CD4-positive, alpha-beta T cell (primary cell): Measurements from ENCODE around the gene GRIN1. TPM values are rescaled to one million over a fixed set of nuclear protein-coding genes. Genes with fewer than 3 reads are reported as not detected.

Experiments used
- ATAC-seq: fragments of 200-7000 bp; cut with Tn5 transposase; one replicate; pipeline ENCODE4 v1.10.0; 2022; ENCODE audit warnings: mild to moderate bottlenecking; ENCODE audit not compliant: poor library complexity
- CTCF ChIA-PET: fragments of 350-600 bp; sonication (Branson Sonifier 250); formaldehyde crosslinking; loops from one replicate; lab custom pipeline; 2021; ENCODE audit warnings: antibody characterized with exemption, inconsistent platforms; lab: Charles Lee
- POLR2A ChIA-PET: fragments of 350-600 bp; sonication (Branson Sonifier 250); formaldehyde crosslinking; loops from one replicate; lab custom pipeline; 2021; ENCODE audit warnings: antibody characterized with exemption, inconsistent platforms; lab: Charles Lee
- DNase-seq, 14 experiments: peaks; one replicate each; pipeline ENCODE4 v3.0.0-alpha.2; 2013 to 2020; ENCODE audit warnings: mixed read lengths in 2 of 14
- H3K27ac ChIP-seq, 2 donors: one replicate each; pipeline versions ENCODE4 v1.5.1 to v1.7.0; 2013; ENCODE audit warnings: low read length in 2 of 2, low read depth in 1 of 2, mild to moderate bottlenecking in 1 of 2
- H3K27me3 ChIP-seq, 2 experiments: 1 replicate in 1 of 2; 2 replicates in 1 of 2; pipeline versions ENCODE4 v1.6.1 to v1.7.0; 2013; ENCODE audit warnings: low read length in 2 of 2, control low read depth in 1 of 2, mild to moderate bottlenecking in 1 of 2, moderate library complexity in 1 of 2; ENCODE audit not compliant: insufficient read depth in 2 of 2, control insufficient read depth in 1 of 2
- H3K36me3 ChIP-seq: one replicate; pipeline ENCODE4 v1.6.1; 2013; ENCODE audit warnings: low read length, control low read depth; ENCODE audit not compliant: insufficient read depth
- H3K4me1 ChIP-seq: one replicate; pipeline ENCODE4 v1.6.1; 2013; ENCODE audit warnings: low read length, control low read depth; ENCODE audit not compliant: insufficient read depth
- H3K4me3 ChIP-seq: one replicate; pipeline ENCODE4 v1.5.1; 2013; ENCODE audit warnings: mild to moderate bottlenecking, low read length, moderate library complexity
- H3K9me3 ChIP-seq, 2 experiments: 1 replicate in 1 of 2; 2 replicates in 1 of 2; pipeline versions ENCODE4 v1.6.1 to v1.7.0; 2013; ENCODE audit warnings: low read length in 2 of 2, mild to moderate bottlenecking in 2 of 2, control low read depth in 1 of 2, moderate library complexity in 1 of 2; ENCODE audit not compliant: control insufficient read depth in 1 of 2, insufficient read depth in 1 of 2
- H3K27ac Mint-ChIP-seq: one replicate; pipeline ENCODE4 v1.8.0; 2020; ENCODE audit warnings: mixed read lengths
- H3K27me3 Mint-ChIP-seq: one replicate; pipeline ENCODE4 v1.8.0; 2021; ENCODE audit warnings: mixed read lengths
- H3K36me3 Mint-ChIP-seq: one replicate; pipeline ENCODE4 v1.8.0; 2021; ENCODE audit warnings: low read depth, mixed read lengths
- H3K4me1 Mint-ChIP-seq: one replicate; pipeline ENCODE4 v1.8.0; 2021; ENCODE audit warnings: low read depth, mixed read lengths
- H3K4me3 Mint-ChIP-seq: one replicate; pipeline ENCODE4 v1.8.0; 2020; ENCODE audit warnings: mild to moderate bottlenecking, mixed read lengths
- H3K9me3 Mint-ChIP-seq: one replicate; pipeline ENCODE4 v1.8.0; 2020; ENCODE audit warnings: mixed read lengths
- CTCF ChIP-seq: fragments of 200-600 bp; IDR thresholded peaks from one replicate; pipeline ENCODE4 v1.8.0; 2022; ENCODE audit warnings: antibody characterized with exemption, mild to moderate bottlenecking
- intact Hi-C, 2 experiments: fragments of 100-400 bp; cut with DNase I in 1 of 2; cut with micrococcal nuclease in 1 of 2; formaldehyde crosslinking; loops; one replicate each; pipeline versions ENCODE4 v1.15.1 to v1.9.0; 2023 to 2025; cut with DNase I, micrococcal nuclease
- total RNA-seq, 174 experiments: library from RNA in 2 of 174; stranded (reverse) in 2 of 174; gene quantifications; one replicate each; pipeline ENCODE4 v1.2.3 and lab custom pipeline; 2021 to 2026

GRIN1 gene
- total RNA-seq, 2 experiments from 2014 or later, result not detected

- intact Hi-C loops, result no loop called here
- DNase-seq (no peak), ATAC-seq (no peak)
- Histone ChIP-seq H3K4me3 (no peak overlapping the region), H3K27me3 (peaks cover 66 to 85% of the 10 kb centered on the region in 2 experiments), H3K4me1 (peaks cover 12% of the 10 kb centered on the region), H3K9me3 (peaks cover 0 to 43% of the 10 kb centered on the region in 2 experiments), H3K27ac (no peak overlapping the region), H3K36me3 (no peaks in the 10 kb centered on the region)
- no peak overlapping the region for H3K4me3 Mint-ChIP-seq
- no peak for TF ChIP-seq CTCF
- no peaks in the 10 kb centered on the region for H3K4me1 Mint-ChIP-seq
- no peak overlapping the region for H3K27ac Mint-ChIP-seq
- H3K36me3 Mint-ChIP-seq, result no peaks in the 10 kb centered on the region
- ChIA-PET POLR2A (no interaction called here), CTCF (no interaction called here)
- H3K9me3 Mint-ChIP-seq, result no peaks in the 10 kb centered on the region
- peaks cover 50% of the 10 kb centered on the region for H3K27me3 Mint-ChIP-seq
These were observed 28.4 kb downstream of the GRIN1 start for GRCh38 chr9:137167277-137167746.

GRCh38 chr9:137167747-137168572 is 29.0 kb downstream of the GRIN1 start:
- no peak for DNase-seq
- peak; percentile 24 for ATAC-seq
- H3K4me1 ChIP-seq, result peaks cover 8% of the 10 kb centered on the region
- H3K27me3 Mint-ChIP-seq, result peaks cover 45% of the 10 kb centered on the region
- H3K27ac ChIP-seq, result no peak overlapping the region
- no peak overlapping the region for H3K27ac Mint-ChIP-seq
- H3K36me3 ChIP-seq, result no peaks in the 10 kb centered on the region
- H3K27me3 ChIP-seq, result peaks cover 70 to 83% of the 10 kb centered on the region in 2 experiments
- H3K36me3 Mint-ChIP-seq, result no peaks in the 10 kb centered on the region
- no peak overlapping the region for H3K4me3 ChIP-seq
- intact Hi-C loops, result no loop called here
- no peak for TF ChIP-seq CTCF
- CTCF ChIA-PET, result no interaction called here
- no peaks in the 10 kb centered on the region for H3K9me3 Mint-ChIP-seq
- H3K4me3 Mint-ChIP-seq, result no peak overlapping the region
- H3K4me1 Mint-ChIP-seq, result no peaks in the 10 kb centered on the region
- H3K9me3 ChIP-seq, result peaks cover 0 to 48% of the 10 kb centered on the region in 2 experiments
- POLR2A ChIA-PET, result no interaction called here

- Histone ChIP-seq H3K4me3 (no peak overlapping the region), H3K27ac (no peak overlapping the region), H3K27me3 (peaks cover 73 to 86% of the 10 kb centered on the region in 2 experiments), H3K36me3 (no peaks in the 10 kb centered on the region), H3K9me3 (peaks cover 0 to 48% of the 10 kb centered on the region in 2 experiments), H3K4me1 (peaks cover 8% of the 10 kb centered on the region)
- DNase-seq (no peak), ATAC-seq (peak; percentile 26)
- peaks cover 39% of the 10 kb centered on the region for H3K27me3 Mint-ChIP-seq
- H3K4me1 Mint-ChIP-seq, result no peaks in the 10 kb centered on the region
- ChIA-PET POLR2A (no interaction called here), CTCF (no interaction called here)
- intact Hi-C loops, result no loop called here
- H3K27ac Mint-ChIP-seq, result no peak overlapping the region
- no peaks in the 10 kb centered on the region for H3K9me3 Mint-ChIP-seq
- no peaks in the 10 kb centered on the region for H3K36me3 Mint-ChIP-seq
- TF ChIP-seq CTCF, result no peak
- H3K4me3 Mint-ChIP-seq, result no peak overlapping the region
These were observed 29.6 kb downstream of the GRIN1 start for GRCh38 chr9:137168573-137168903.
